Measurements from ENCODE around the gene ADRA2B.
"Not testable (repeated sequence)": the region's sequence is repeated elsewhere in the genome, so short reads cannot be mapped to it uniquely, and the experiment has no call there.

ADRA2B gene

DNA sequence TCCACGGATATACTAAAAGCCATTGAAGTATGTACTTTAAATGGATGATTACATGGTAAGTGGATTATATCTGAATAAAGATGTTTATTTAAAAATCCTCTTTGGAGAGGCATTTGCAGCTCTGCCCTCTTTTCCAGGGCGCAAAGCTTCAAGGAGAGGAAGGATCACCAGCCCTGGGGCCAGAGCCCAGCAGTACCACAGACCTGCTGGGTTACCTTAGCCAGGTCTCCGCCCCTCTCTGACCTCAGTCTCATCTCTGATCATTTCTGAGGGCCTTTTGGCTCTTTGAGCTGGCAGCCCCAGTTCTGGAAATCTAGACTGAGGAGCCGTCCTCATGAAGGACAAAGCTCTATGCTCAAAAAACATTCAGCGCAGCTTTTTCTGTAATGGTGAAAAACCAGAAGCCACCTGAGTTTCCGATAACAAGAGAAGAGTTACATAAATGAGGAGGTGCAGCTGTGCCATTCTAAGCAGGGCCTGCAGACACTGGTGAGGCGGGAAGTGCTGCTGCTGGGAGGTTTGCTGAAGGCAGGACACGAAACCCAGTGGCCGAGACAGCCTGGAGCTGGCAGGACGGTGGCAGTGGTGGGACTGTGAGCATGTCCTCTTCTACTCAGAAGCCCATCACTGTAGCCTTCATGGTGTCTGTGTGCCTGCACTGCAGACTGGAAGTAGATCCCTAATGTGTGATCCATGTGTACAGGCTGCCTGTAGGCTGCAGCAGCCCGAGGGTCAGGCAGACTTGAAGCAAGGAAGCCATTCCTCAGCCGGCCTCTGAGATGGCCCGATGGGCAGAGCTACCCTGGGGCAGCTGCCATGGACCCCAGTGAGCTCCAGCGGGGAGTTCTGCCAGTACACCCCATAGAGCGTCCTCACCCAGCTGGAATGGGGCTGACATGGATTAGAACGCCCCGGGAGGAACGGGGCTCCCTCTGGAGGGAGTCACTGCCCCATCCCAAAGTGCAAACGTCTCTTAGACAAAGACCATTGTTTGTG, 27.7 kb downstream of the ADRA2B start:
- CTCF ChIA-PET: interaction anchor here (0.6 kb wide), 1 partner anchor 318 kb away, joined by 3 read pairs; no protein-coding TSS in a partner anchor
- DNase-seq (ENCODE audit: extremely low spot score): no peak
- POLR2A ChIA-PET: no interaction called here
- TF ChIP-seq CTBP1 (IDR thresholded peaks at IDR 0.05; ENCODE audit: borderline replicate concordance): no peak
- no peak for TF ChIP-seq FOXM1 (IDR thresholded peaks at IDR 0.05; ENCODE audit: borderline replicate concordance)
- TF ChIP-seq SP1 (IDR thresholded peaks at IDR 0.05): no peak
- TF ChIP-seq ELF4 (IDR thresholded peaks at IDR 0.05): no peak
- no peak for TF ChIP-seq HDGF (IDR thresholded peaks at IDR 0.05; ENCODE audit: borderline replicate concordance)
- no peak for TF ChIP-seq FOXA1 (IDR thresholded peaks at IDR 0.05)
- no peak for TF ChIP-seq LEF1 (IDR thresholded peaks at IDR 0.05; ENCODE audit: borderline replicate concordance)
- TF ChIP-seq NFRKB (IDR thresholded peaks at IDR 0.05): no peak
- no peak for TF ChIP-seq PKNOX1 (IDR thresholded peaks at IDR 0.05)
- TF ChIP-seq FOXK2 (IDR thresholded peaks at IDR 0.05): no peak
- no peak for TF ChIP-seq TARDBP (IDR thresholded peaks at IDR 0.05)
- TF ChIP-seq ARNT (IDR thresholded peaks at IDR 0.05): no peak
- TF ChIP-seq BHLHE40 (IDR thresholded peaks at IDR 0.05; ENCODE audit: borderline replicate concordance): no peak
- no peak for TF ChIP-seq SUZ12 (IDR thresholded peaks at IDR 0.05)

- ChIA-PET POLR2A (no interaction called here), CTCF (no interaction called here)
- DNase-seq (ENCODE audit: extremely low spot score): no peak
- TF ChIP-seq TARDBP (IDR thresholded peaks at IDR 0.05): no peak
- no peak for TF ChIP-seq FOXK2 (IDR thresholded peaks at IDR 0.05)
- TF ChIP-seq NFRKB (IDR thresholded peaks at IDR 0.05): no peak
- TF ChIP-seq L3MBTL2 (conservative IDR thresholded peaks at IDR 0.05): no peak
- TF ChIP-seq CTBP1 (IDR thresholded peaks at IDR 0.05; ENCODE audit: borderline replicate concordance): no peak
- TF ChIP-seq HDGF (IDR thresholded peaks at IDR 0.05; ENCODE audit: borderline replicate concordance): no peak
- TF ChIP-seq ZNF384 (IDR thresholded peaks at IDR 0.05): no peak
- TF ChIP-seq PKNOX1 (IDR thresholded peaks at IDR 0.05): no peak
- TF ChIP-seq SP1 (IDR thresholded peaks at IDR 0.05): no peak
- no peak for TF ChIP-seq LEF1 (IDR thresholded peaks at IDR 0.05; ENCODE audit: borderline replicate concordance)
- TF ChIP-seq ARNT (IDR thresholded peaks at IDR 0.05): no peak
- no peak for TF ChIP-seq ELF4 (IDR thresholded peaks at IDR 0.05)
Measured at GRCh38 chr2:96087130-96087529, 29.2 kb downstream of the ADRA2B start.

GRCh38 chr2:96085541-96086355, 30.6 kb downstream of the ADRA2B start:
- TF ChIP-seq ELF4 (IDR thresholded peaks at IDR 0.05) (no peak), SP1 (IDR thresholded peaks at IDR 0.05) (no peak), PKNOX1 (IDR thresholded peaks at IDR 0.05) (no peak), HDGF (IDR thresholded peaks at IDR 0.05; ENCODE audit: borderline replicate concordance) (no peak), TARDBP (IDR thresholded peaks at IDR 0.05) (no peak), SUZ12 (IDR thresholded peaks at IDR 0.05) (no peak), FOXM1 (IDR thresholded peaks at IDR 0.05; ENCODE audit: borderline replicate concordance) (no peak), NFRKB (IDR thresholded peaks at IDR 0.05) (no peak), ARNT (IDR thresholded peaks at IDR 0.05) (no peak), FOXK2 (IDR thresholded peaks at IDR 0.05) (no peak), LEF1 (IDR thresholded peaks at IDR 0.05; ENCODE audit: borderline replicate concordance) (no peak), ZNF384 (IDR thresholded peaks at IDR 0.05) (no peak), L3MBTL2 (conservative IDR thresholded peaks at IDR 0.05) (no peak), BHLHE40 (IDR thresholded peaks at IDR 0.05; ENCODE audit: borderline replicate concordance) (no peak), CTBP1 (IDR thresholded peaks at IDR 0.05; ENCODE audit: borderline replicate concordance) (no peak), FOXA1 (IDR thresholded peaks at IDR 0.05) (no peak)
- DNase-seq (ENCODE audit: extremely low spot score): no peak
- CTCF ChIA-PET: no interaction called here
- POLR2A ChIA-PET: no interaction called here

DNA sequence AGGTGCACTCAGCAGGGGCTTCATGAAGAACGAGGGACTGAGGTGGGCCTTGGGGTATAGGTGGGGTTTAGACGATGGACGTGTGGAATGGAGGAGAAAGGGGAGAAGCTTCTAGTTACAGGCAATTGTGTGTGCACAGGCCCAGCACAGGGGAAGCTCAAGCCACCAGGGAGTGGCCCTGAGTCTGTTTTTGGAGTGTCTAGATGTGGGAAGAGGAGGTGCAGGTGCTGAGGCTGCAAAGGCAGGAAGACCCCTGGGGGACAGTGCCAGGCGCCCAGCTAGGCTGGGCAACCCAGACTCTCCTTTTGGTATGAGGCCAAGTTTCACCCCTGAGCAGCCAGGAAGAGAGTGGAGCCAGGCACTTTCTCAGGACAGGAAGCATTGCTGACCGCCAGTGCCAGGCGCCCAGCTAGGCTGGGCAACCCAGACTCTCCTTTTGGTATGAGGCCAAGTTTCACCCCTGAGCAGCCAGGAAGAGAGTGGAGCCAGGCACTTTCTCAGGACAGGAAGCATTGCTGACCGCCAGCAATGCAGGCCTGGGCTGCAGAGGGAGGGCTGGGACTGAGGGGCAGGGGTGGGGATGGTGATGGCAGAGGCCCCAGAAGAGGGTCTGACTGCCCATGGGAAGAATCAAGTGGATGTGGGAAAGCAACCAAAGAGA, 31.4 kb downstream of the ADRA2B start:
- DNase-seq (ENCODE audit: extremely low spot score): peak; percentile 4
- POLR2A ChIA-PET, CTCF ChIA-PET: not testable (repeated sequence)

DNA sequence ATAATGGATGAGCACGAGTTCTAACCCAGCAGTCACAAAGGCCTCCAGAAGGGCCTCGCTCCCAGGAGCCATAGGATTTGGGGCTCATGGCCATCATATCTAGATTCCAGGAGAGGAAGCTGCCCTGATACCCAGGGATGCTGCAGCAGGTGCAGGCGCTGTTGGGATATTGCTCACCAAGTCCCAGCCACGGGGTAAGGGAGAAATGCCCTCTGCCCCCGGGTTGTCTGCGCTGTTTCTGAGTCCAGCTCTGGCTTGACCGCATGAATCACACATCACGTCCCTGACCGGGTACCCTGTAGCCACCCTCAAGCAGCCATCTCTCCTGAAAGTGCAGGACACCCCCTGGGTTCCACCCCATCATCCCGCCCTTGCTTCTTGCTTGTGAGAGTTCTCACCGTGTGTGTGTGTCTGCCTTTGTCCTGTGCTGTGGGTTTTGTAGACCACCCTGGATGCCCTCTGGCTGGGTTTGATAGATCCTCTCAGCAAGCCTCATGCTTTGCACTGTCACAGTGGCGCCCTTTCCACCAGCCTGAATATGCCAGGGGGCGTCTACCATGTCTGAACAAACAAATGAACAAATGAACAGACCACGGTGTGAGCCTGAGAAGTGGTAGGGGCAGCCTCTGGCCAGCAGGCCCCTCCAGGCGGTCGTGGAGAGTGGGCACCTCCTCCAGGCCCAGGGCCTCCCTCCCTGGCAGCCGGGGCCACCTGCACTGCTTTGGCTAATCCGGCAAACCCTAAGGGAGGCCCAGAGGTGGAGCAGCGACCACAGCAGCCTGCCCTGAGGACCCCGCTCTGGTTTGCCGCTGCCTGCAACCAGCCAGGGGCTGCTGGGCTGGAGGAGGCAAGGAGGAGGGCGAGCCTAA, 32.1 kb downstream of the ADRA2B start:
- no peak for TF ChIP-seq SUZ12 (IDR thresholded peaks at IDR 0.05)
- no peak for TF ChIP-seq TARDBP (IDR thresholded peaks at IDR 0.05)
- TF ChIP-seq FOXM1 (IDR thresholded peaks at IDR 0.05; ENCODE audit: borderline replicate concordance): no peak
- TF ChIP-seq HDGF (IDR thresholded peaks at IDR 0.05; ENCODE audit: borderline replicate concordance): no peak
- TF ChIP-seq FOXK2 (IDR thresholded peaks at IDR 0.05): no peak
- no peak for TF ChIP-seq ZNF384 (IDR thresholded peaks at IDR 0.05)
- TF ChIP-seq FOXA1 (IDR thresholded peaks at IDR 0.05): no peak
- no peak for TF ChIP-seq ELF4 (IDR thresholded peaks at IDR 0.05)
- TF ChIP-seq BHLHE40 (IDR thresholded peaks at IDR 0.05; ENCODE audit: borderline replicate concordance): no peak
- TF ChIP-seq PKNOX1 (IDR thresholded peaks at IDR 0.05): no peak
- TF ChIP-seq CTBP1 (IDR thresholded peaks at IDR 0.05; ENCODE audit: borderline replicate concordance): no peak
- no peak for TF ChIP-seq SP1 (IDR thresholded peaks at IDR 0.05)
- DNase-seq (ENCODE audit: extremely low spot score): no peak
- CTCF ChIA-PET: no interaction called here
- POLR2A ChIA-PET: interaction anchor here (1.2 kb wide), 1 partner anchor 18 kb away, joined by 4 read pairs; no protein-coding TSS in a partner anchor

All from HEK293T (cell line).